ENCODE measurements around the gene RPS10.

GRCh38 chr6:34412643-34413214, 13.1 kb downstream of the RPS10 start:
- TF ChIP-seq, protein P1, sequence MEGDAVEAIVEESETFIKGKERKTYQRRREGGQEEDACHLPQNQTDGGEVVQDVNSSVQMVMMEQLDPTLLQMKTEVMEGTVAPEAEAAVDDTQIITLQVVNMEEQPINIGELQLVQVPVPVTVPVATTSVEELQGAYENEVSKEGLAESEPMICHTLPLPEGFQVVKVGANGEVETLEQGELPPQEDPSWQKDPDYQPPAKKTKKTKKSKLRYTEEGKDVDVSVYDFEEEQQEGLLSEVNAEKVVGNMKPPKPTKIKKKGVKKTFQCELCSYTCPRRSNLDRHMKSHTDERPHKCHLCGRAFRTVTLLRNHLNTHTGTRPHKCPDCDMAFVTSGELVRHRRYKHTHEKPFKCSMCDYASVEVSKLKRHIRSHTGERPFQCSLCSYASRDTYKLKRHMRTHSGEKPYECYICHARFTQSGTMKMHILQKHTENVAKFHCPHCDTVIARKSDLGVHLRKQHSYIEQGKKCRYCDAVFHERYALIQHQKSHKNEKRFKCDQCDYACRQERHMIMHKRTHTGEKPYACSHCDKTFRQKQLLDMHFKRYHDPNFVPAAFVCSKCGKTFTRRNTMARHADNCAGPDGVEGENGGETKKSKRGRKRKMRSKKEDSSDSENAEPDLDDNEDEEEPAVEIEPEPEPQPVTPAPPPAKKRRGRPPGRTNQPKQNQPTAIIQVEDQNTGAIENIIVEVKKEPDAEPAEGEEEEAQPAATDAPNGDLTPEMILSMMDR (IDR thresholded peaks at IDR 0.05) = no peak
- no peak for TF ChIP-seq POLR2A (IDR thresholded peaks at IDR 0.05)
